Mucosa of rectum (tissue), 2 donors: Measurements from ENCODE around the gene FIBCD1.

Experiments
- H3K27ac ChIP-seq, 2 donors: one replicate each; pipeline ENCODE4 v1.7.0; 2013; ENCODE audit warnings: inconsistent platforms in 2 of 2, low read depth in 2 of 2, low read length in 2 of 2
- H3K27me3 ChIP-seq, 2 donors: one replicate each; pipeline ENCODE4 v1.7.0; 2013; ENCODE audit warnings: low read length in 2 of 2; ENCODE audit not compliant: control insufficient read depth in 2 of 2, insufficient read depth in 2 of 2
- H3K36me3 ChIP-seq, 2 donors: one replicate each; pipeline ENCODE4 v1.7.0; 2013; ENCODE audit warnings: low read length in 2 of 2; ENCODE audit not compliant: control insufficient read depth in 2 of 2, insufficient read depth in 2 of 2
- H3K4me1 ChIP-seq, 2 donors: one replicate each; pipeline ENCODE4 v1.7.0; 2013; ENCODE audit warnings: low read length in 2 of 2, mild to moderate bottlenecking in 1 of 2; ENCODE audit not compliant: control insufficient read depth in 2 of 2, insufficient read depth in 2 of 2
- H3K4me3 ChIP-seq, 2 donors: one replicate each; pipeline ENCODE4 v1.7.0; 2013; ENCODE audit warnings: low read length in 2 of 2
- H3K9ac ChIP-seq, 2 donors: one replicate each; pipeline ENCODE4 v1.7.0; 2013; ENCODE audit warnings: low read length in 2 of 2, low read depth in 1 of 2, mild to moderate bottlenecking in 1 of 2
- H3K9me3 ChIP-seq, 2 donors: one replicate each; pipeline ENCODE4 v1.7.0; 2013; ENCODE audit warnings: low read length in 2 of 2; ENCODE audit not compliant: control insufficient read depth in 2 of 2
- donor health status: healthy.
- donor health status: Normal muscosa, but diverticular disease.

Gene FIBCD1

GRCh38 chr9:130974697-130975096, 35.6 kb upstream of the FIBCD1 start:
- H3K27me3 ChIP-seq, result peaks cover 10% of the 10 kb centered on the region in 2 donors

GRCh38 chr9:130973686-130974281, 34.7 kb upstream of the FIBCD1 start:
- Histone ChIP-seq H3K4me1 (no peaks in the 10 kb centered on the region), H3K36me3 (no peaks in the 10 kb centered on the region), H3K27me3 (peaks cover 10% of the 10 kb centered on the region in 2 donors), H3K27ac (no peak overlapping the region), H3K9ac (no peak overlapping the region), H3K9me3 (no peaks in the 10 kb centered on the region), H3K4me3 (no peak overlapping the region)

More at GRCh38 chr9:130974697-130975096, 35.6 kb upstream of the FIBCD1 start:
- Histone ChIP-seq H3K36me3 (no peaks in the 10 kb centered on the region), H3K9me3 (no peaks in the 10 kb centered on the region), H3K27ac (no peak overlapping the region), H3K4me3 (no peak overlapping the region), H3K4me1 (no peaks in the 10 kb centered on the region), H3K9ac (no peak overlapping the region)

DNA sequence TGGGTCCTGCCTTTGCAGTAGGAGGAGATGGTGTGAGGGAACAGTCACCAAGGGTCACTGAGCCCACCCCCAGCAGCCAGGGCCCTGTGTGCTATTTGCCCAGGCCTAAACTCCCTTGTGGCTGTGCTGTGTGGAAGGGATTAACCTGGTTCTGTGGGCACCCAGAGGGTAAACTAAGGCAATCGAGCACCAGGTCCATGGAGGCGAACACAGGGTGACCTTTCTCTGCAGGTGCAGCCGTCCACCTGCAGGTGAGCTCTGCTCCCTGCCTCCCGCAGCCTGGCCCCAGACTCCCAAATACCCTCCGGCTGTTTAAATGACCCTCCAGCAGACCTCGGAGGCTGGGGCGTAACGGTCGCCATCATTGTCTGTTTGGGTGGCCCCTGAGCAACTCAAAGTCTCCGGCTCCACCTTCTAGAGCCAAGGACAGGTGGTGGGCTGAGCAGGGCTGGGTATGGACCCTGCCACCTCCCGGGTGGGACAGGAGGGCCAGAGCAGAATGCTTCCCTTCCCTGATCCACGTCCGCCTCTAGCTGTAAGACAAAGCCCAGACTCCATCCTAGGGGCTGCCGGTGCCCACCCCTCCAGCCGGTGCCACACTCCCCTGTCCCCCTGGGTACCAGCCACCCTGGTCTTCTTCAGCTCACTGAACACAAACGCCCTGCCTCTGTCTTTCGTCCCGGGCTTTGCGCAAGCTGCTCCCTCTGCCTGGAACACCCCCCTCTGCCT, 34.1 kb upstream of the FIBCD1 start:
- Histone ChIP-seq H3K4me1 (no peaks in the 10 kb centered on the region), H3K27ac (no peak overlapping the region), H3K27me3 (peaks cover 10% of the 10 kb centered on the region in 2 donors), H3K36me3 (no peaks in the 10 kb centered on the region), H3K9ac (no peak overlapping the region), H3K4me3 (no peak overlapping the region), H3K9me3 (no peaks in the 10 kb centered on the region)

DNA sequence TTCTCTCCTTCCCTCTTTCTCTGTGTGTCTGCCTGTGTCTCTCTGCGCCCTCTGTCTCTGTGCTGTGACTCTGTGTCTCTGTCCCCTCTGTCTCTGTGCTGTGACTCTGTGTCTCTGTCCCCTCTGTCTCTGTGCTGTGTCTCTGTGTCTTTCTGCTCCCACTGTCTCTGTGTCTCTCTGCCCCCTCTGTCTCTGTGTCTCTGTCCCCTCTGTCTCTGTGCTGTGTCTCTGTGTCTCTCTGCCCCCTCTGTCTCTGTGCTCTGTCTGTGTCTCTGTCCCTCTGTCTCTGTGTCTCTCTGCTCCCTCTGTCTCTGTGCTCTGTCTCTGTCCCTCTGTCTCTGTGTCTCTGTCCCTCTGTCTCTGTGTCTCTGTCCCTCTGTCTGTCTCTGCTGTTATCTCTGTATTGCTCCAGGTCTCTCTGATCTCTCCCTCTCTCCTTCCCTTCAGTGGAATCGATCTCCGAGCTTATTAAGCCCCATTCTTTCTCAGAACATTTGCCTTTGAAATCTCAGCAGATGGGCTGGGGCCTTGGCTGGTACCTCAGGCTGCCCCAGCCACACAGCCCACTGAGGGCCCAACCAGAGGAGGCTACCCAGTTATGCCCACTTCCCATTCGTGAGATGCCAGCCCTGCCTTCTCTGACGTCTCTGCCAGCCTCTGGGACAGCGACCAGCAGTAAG, 33.4 kb upstream of the FIBCD1 start:
- Histone ChIP-seq H3K4me1 (no peaks in the 10 kb centered on the region), H3K4me3 (no peak overlapping the region), H3K27ac (no peak overlapping the region), H3K36me3 (no peaks in the 10 kb centered on the region), H3K27me3 (peaks cover 10% of the 10 kb centered on the region in 2 donors), H3K9me3 (no peaks in the 10 kb centered on the region), H3K9ac (no peak overlapping the region)

DNA sequence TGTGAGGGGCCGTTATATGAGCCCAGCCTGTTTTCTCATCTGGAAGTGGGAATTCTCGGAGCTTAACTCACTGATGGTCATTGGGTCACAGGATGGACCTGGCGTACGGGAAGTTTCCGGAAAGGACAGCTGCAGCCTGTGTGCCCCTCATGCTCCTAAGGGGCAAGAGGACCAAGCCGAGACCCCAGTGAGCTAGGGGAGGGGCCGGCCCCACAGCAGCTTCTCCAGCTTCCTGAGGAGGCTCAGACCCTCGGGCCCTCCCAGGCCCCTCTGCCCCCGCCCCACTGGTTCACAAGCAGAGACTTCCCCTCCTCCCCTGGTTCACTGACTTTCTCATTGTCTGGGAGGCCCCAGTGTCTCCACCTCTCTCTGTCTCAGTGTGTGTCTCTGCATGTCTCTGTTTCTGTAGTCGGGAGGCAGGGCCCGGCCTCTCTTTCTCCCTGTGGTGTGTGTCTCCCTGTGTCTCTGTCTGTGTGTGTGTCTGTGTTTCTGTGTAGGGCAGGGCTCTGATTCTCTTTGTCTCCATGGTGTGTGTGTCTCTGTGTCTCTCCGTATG, 32.3 kb upstream of the FIBCD1 start:
- Histone ChIP-seq H3K36me3 (no peaks in the 10 kb centered on the region), H3K9ac (no peak overlapping the region), H3K4me3 (no peak overlapping the region), H3K9me3 (no peaks in the 10 kb centered on the region), H3K4me1 (no peaks in the 10 kb centered on the region), H3K27ac (no peak overlapping the region), H3K27me3 (peaks cover 10% of the 10 kb centered on the region in 2 donors)

- H3K27me3 ChIP-seq, result peaks cover 10% of the 10 kb centered on the region in 2 donors
- H3K9me3 ChIP-seq, result no peaks in the 10 kb centered on the region
- no peaks in the 10 kb centered on the region for H3K4me1 ChIP-seq
- no peak overlapping the region for H3K4me3 ChIP-seq
- no peak overlapping the region for H3K9ac ChIP-seq
- no peak overlapping the region for H3K27ac ChIP-seq
- no peaks in the 10 kb centered on the region for H3K36me3 ChIP-seq
Observed at GRCh38 chr9:130970855-130971254, 31.8 kb upstream of the FIBCD1 start.

- no peak overlapping the region for H3K4me3 ChIP-seq
- H3K9ac ChIP-seq, result no peak overlapping the region
- no peaks in the 10 kb centered on the region for H3K9me3 ChIP-seq
- H3K4me1 ChIP-seq, result no peaks in the 10 kb centered on the region
- peaks cover 10% of the 10 kb centered on the region in 2 donors for H3K27me3 ChIP-seq
- H3K27ac ChIP-seq, result no peak overlapping the region
- H3K36me3 ChIP-seq, result no peaks in the 10 kb centered on the region
Observed at GRCh38 chr9:130970052-130970451, 31.0 kb upstream of the FIBCD1 start.

- no peaks in the 10 kb centered on the region for H3K4me1 ChIP-seq
- no peak overlapping the region for H3K4me3 ChIP-seq
- no peaks in the 10 kb centered on the region for H3K36me3 ChIP-seq
Observed at GRCh38 chr9:130965680-130966079, 26.6 kb upstream of the FIBCD1 start.

GRCh38 chr9:130963916-130964315, 24.9 kb upstream of the FIBCD1 start:
- H3K9me3 ChIP-seq, result no peaks in the 10 kb centered on the region
- no peaks in the 10 kb centered on the region for H3K36me3 ChIP-seq
- H3K4me1 ChIP-seq, result no peaks in the 10 kb centered on the region
- no peak overlapping the region for H3K27ac ChIP-seq
- no peaks in the 10 kb centered on the region for H3K27me3 ChIP-seq
- no peak overlapping the region for H3K9ac ChIP-seq
- H3K4me3 ChIP-seq, result no peak overlapping the region

More at GRCh38 chr9:130965680-130966079, 26.6 kb upstream of the FIBCD1 start:
- Histone ChIP-seq H3K9me3 (no peaks in the 10 kb centered on the region), H3K27ac (no peak overlapping the region), H3K9ac (no peak overlapping the region), H3K27me3 (no peaks in the 10 kb centered on the region)

- Histone ChIP-seq H3K4me1 (no peaks in the 10 kb centered on the region), H3K27ac (no peak overlapping the region), H3K9me3 (no peaks in the 10 kb centered on the region), H3K4me3 (no peak overlapping the region), H3K27me3 (no peaks in the 10 kb centered on the region), H3K36me3 (no peaks in the 10 kb centered on the region), H3K9ac (no peak overlapping the region)
Observed at GRCh38 chr9:130963337-130963908, 24.4 kb upstream of the FIBCD1 start.
